ENCODE measurements around the gene POLR3A.

- TF ChIP-seq CTCF (optimal IDR thresholded peaks at IDR 0.05 in 1 of 3, IDR thresholded peaks at IDR 0.05 in 1 of 3, conservative IDR thresholded peaks at IDR 0.05 in 1 of 3; ENCODE audit: extremely low read depth in 1 of 3, insufficient read depth in 2 of 3, low read length in 3 of 3) (no peak), EZH2 (IDR thresholded peaks at IDR 0.05; ENCODE audit: low read length) (no peak)
Observed at GRCh38 chr10:78019264-78019663, 10.1 kb downstream of the POLR3A start.

Data from keratinocyte (primary cell).